Smooth muscle cell (in vitro differentiated cells): ENCODE data around the gene DDI2. TPM values are rescaled to one million over a fixed set of nuclear protein-coding genes. Genes with fewer than 3 reads are reported as not detected.

Experiments used
- DNase-seq: peaks from one replicate; lab custom pipeline; 2025; ENCODE audit not compliant: unreplicated experiment; lab: John Stamatoyannopoulos, UW
- H2AFZ ChIP-seq: fragments of 200-600 bp; sonication (generic); 2 replicates; pipeline ENCODE4 v1.6.0; 2016; ENCODE audit warnings: antibody characterized with exemption, low read depth, mild to moderate bottlenecking
- H3F3A ChIP-seq: fragments of 200-600 bp; sonication (generic); 2 replicates; pipeline ENCODE4 v1.6.0; 2017; ENCODE audit warnings: antibody characterized with exemption, low read depth
- H3K27ac ChIP-seq: fragments of 200-600 bp; sonication (generic); 2 replicates; pipeline ENCODE4 v1.5.1; 2016; ENCODE audit warnings: low read depth, mild to moderate bottlenecking
- H3K27me3 ChIP-seq: fragments of 200-600 bp; sonication (generic); 2 replicates; pipeline ENCODE4 v1.6.1; 2016; ENCODE audit warnings: low read depth, mild to moderate bottlenecking
- H3K36me3 ChIP-seq: fragments of 200-600 bp; sonication (generic); 2 replicates; pipeline ENCODE4 v1.5.1; 2016; ENCODE audit warnings: low read depth
- H3K4me1 ChIP-seq: fragments of 200-600 bp; sonication (generic); 2 replicates; pipeline ENCODE4 v1.5.1; 2016; ENCODE audit warnings: low read depth
- H3K4me2 ChIP-seq: fragments of 200-600 bp; sonication (generic); 2 replicates; pipeline ENCODE4 v1.6.0; 2016; ENCODE audit warnings: mild to moderate bottlenecking
- H3K4me3 ChIP-seq: fragments of 200-600 bp; sonication (generic); 2 replicates; pipeline ENCODE4 v1.5.1; 2016; ENCODE audit warnings: mild to moderate bottlenecking
- H3K79me2 ChIP-seq: fragments of 200-600 bp; sonication (generic); 2 replicates; pipeline ENCODE4 v1.6.0; 2016; ENCODE audit warnings: low read depth, mild to moderate bottlenecking
- H3K9ac ChIP-seq: fragments of 200-600 bp; sonication (generic); 2 replicates; pipeline ENCODE4 v1.6.0; 2016; ENCODE audit warnings: low read depth
- H3K9me3 ChIP-seq: fragments of 200-600 bp; sonication (generic); replicated peaks from 2 replicates; pipeline ENCODE4 v1.5.1; 2016; ENCODE audit warnings: low read depth
- H4K20me1 ChIP-seq: fragments of 200-600 bp; sonication (generic); 2 replicates; pipeline ENCODE4 v1.6.0; 2016; ENCODE audit warnings: low read depth
- WGBS: methylation state at CpG from one replicate; pipeline ENCODE4 v1.1.7; 2016; ENCODE audit warnings: low lambda C conversion rate; 5-methylcytosine and 5-hydroxymethylcytosine counted together
- polyA plus RNA-seq: library from polyadenylated mRNA; unstranded; fragments of >200 nt; fragmentation: Nextera tagmentation; extraction: Ambion mirVana; gene quantifications from 2 replicates; pipeline ENCODE4 v1.2.1, GENCODE V29; 2016
- total RNA-seq: library from RNA; depleted of rRNA; stranded (reverse); fragments of >200 nt; gene quantifications from 2 replicates; pipeline ENCODE4 v1.2.3, GENCODE V29; 2014
- TF ChIP-seq, protein P1 (sequence below): fragments of 200-600 bp; sonication (generic); IDR thresholded peaks from 2 replicates; pipeline ENCODE4 v1.5.1; 2017; ENCODE audit warnings: borderline replicate concordance, mild to moderate bottlenecking, antibody characterized with exemption; ENCODE audit not compliant: insufficient read depth, poor library complexity, severe bottlenecking

DDI2 gene
- total and polyA plus RNA-seq, 2 experiments from 2014 or later: 3.5 to 10.9 TPM

DNA sequence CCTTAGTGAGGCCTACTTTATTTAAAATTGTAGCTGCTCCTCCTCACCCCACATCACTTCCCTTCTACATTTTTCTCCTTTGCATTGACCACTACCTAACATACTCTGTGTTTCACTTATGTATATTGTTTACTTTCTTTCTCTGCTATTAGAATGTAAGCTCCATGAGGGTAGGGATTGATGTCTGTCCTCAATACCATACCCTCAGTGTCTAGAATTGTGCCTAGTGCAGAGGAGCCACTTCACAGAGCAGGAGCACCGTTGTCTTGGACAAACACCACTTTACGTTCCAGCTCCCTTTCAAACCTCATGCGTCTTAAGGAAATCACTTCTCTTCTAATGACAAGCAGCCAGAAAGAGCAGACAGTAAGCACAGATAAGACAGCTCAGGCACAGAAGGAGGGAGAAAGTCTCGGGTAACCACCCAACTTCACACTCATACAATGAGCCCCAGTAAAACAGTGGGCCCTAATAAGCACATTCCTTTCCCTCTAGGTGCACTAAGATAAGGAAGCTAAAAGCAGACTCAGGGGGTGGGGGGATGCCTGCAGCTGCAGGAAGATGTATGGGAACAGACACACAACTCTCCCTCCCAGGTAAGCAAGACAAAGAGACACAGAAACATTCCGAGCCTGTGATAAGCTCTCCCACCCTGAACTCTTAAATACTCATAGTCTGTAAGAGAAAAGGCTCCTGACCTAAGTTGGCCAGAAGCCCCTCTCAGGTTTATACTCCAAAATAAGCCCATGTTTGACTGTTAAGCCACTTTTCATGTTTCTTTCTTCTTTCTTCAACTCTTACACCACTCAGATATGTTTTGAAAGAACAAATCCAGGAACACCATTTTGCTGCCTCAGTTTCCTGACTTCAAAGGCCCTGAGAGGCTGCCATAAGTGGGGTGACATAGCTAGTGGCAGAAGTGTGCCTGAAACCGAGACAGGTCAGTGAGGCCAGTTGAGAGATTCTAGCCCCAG lies 59.7 kb downstream of the DDI2 start:
- Histone ChIP-seq H3K4me3 (no peak overlapping the region), H3K9ac (no peak overlapping the region), H3K9me3 (no peaks in the 10 kb centered on the region), H3K27me3 (no peaks in the 10 kb centered on the region), H3K36me3 (no peaks in the 10 kb centered on the region), H3K4me2 (no peak overlapping the region), H2AFZ (no peak overlapping the region), H3K27ac (no peak overlapping the region), H4K20me1 (no peaks in the 10 kb centered on the region), H3K4me1 (no peaks in the 10 kb centered on the region), H3K79me2 (no peaks in the 10 kb centered on the region), H3F3A (peaks cover 12% of the 10 kb centered on the region)
- WGBS: 82% methylated on average over 6 of the region's 6 CpGs
- DNase-seq: no peak
- TF ChIP-seq, protein P1, sequence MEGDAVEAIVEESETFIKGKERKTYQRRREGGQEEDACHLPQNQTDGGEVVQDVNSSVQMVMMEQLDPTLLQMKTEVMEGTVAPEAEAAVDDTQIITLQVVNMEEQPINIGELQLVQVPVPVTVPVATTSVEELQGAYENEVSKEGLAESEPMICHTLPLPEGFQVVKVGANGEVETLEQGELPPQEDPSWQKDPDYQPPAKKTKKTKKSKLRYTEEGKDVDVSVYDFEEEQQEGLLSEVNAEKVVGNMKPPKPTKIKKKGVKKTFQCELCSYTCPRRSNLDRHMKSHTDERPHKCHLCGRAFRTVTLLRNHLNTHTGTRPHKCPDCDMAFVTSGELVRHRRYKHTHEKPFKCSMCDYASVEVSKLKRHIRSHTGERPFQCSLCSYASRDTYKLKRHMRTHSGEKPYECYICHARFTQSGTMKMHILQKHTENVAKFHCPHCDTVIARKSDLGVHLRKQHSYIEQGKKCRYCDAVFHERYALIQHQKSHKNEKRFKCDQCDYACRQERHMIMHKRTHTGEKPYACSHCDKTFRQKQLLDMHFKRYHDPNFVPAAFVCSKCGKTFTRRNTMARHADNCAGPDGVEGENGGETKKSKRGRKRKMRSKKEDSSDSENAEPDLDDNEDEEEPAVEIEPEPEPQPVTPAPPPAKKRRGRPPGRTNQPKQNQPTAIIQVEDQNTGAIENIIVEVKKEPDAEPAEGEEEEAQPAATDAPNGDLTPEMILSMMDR: no peak

DNA sequence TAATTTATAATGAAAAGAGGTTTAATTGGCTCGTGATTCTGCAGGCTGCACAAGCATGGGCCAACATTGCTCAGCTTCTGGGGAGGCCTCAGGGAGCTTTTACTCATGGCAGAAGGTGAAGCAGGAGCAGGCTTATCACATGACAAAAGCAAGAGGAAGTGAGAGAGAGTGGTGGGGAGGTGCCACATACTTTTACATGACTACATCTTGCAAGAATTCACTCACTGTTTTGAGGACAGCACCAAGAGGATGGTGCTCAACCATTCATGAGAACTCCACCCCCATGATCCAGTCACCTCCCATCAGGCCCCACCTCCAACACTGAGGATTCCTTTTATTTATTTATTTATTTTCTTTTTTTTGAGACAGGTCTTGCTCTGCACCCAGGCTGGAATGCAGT lies 61.3 kb downstream of the DDI2 start:
- H3K27ac ChIP-seq: no peak overlapping the region
- H3K4me2 ChIP-seq: no peak overlapping the region
- no peaks in the 10 kb centered on the region for H3K4me1 ChIP-seq
- no peak overlapping the region for H2AFZ ChIP-seq
- no peaks in the 10 kb centered on the region for H3K79me2 ChIP-seq
- H3K9ac ChIP-seq: no peak overlapping the region
- peaks cover 12% of the 10 kb centered on the region for H3F3A ChIP-seq
- no peaks in the 10 kb centered on the region for H3K9me3 ChIP-seq
- no peak for DNase-seq
- no peaks in the 10 kb centered on the region for H4K20me1 ChIP-seq
- H3K4me3 ChIP-seq: no peak overlapping the region
- WGBS: 83% methylated on average over 1 of the region's 1 CpG
- no peaks in the 10 kb centered on the region for H3K36me3 ChIP-seq
- H3K27me3 ChIP-seq: no peaks in the 10 kb centered on the region
- TF ChIP-seq, protein P1: no peak

DNA sequence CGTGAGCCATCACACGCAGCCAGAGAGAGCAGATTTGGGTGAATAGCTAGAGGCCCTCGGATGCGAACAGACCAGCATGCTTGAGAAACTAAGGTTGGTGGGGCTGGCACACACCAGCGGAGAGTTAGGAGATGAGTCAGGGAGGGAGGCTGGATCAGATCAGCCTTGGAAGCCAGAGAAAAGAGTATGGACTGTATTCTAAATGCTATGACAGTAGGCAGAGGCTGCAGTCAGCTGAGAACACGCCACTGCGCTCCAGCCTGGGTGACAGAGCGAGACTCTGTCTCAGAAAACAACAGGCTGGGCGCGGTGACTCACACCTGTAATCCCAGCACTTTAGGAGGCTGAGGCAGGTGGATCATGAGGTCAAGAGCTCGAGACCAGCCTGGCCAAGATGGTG lies 62.9 kb downstream of the DDI2 start:
- Histone ChIP-seq H3K4me1 (peaks cover 3% of the 10 kb centered on the region), H2AFZ (no peak overlapping the region), H3K27ac (peak overlapping the region; percentile 93), H4K20me1 (peaks cover 5% of the 10 kb centered on the region), H3K27me3 (no peaks in the 10 kb centered on the region), H3K79me2 (peaks cover 7% of the 10 kb centered on the region), H3K9ac (peak overlapping the region; percentile 71), H3F3A (peaks cover 12% of the 10 kb centered on the region), H3K4me3 (no peak overlapping the region), H3K4me2 (peak overlapping the region; percentile 23), H3K36me3 (no peaks in the 10 kb centered on the region), H3K9me3 (no peaks in the 10 kb centered on the region)
- WGBS: 50% methylated on average over 11 of the region's 11 CpGs
- TF ChIP-seq, protein P1: no peak
- no peak for DNase-seq
